Measurements from ENCODE around the gene ADH4.

DNA sequence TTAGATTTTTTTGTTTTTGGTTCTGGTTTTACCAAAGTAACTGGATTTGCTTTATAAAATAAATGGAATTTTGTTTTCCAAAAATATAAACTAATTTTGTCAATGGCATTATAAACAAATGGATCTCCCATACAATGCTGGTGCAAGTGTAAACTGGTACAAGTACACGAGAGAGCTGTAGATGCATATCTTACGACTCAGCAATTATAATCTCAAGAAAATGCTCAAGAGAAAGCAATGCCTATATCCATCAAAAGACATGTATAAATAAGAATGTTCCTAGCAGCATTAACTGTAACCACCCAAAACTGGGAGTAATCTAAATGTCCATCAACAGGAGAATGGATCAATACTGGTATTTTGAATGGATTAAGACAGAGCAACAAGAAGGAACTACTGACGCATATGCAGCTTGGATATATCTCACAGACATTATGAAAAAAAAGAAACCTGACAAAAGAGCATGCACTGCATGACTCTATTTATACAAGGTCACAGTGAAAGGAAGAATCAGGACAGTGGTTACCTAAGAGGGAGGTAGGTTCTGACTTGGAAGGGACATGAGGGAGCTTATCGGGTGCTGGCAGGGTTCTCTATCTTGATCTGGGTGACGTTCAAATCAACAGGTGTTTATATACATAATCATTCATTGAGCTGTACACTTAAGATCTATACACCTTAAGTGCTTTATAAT, 65.0 kb downstream of the ADH4 start:
- TF ChIP-seq, protein P1, sequence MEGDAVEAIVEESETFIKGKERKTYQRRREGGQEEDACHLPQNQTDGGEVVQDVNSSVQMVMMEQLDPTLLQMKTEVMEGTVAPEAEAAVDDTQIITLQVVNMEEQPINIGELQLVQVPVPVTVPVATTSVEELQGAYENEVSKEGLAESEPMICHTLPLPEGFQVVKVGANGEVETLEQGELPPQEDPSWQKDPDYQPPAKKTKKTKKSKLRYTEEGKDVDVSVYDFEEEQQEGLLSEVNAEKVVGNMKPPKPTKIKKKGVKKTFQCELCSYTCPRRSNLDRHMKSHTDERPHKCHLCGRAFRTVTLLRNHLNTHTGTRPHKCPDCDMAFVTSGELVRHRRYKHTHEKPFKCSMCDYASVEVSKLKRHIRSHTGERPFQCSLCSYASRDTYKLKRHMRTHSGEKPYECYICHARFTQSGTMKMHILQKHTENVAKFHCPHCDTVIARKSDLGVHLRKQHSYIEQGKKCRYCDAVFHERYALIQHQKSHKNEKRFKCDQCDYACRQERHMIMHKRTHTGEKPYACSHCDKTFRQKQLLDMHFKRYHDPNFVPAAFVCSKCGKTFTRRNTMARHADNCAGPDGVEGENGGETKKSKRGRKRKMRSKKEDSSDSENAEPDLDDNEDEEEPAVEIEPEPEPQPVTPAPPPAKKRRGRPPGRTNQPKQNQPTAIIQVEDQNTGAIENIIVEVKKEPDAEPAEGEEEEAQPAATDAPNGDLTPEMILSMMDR (IDR thresholded peaks at IDR 0.05), result no peak
- no peak for TF ChIP-seq POLR2A (IDR thresholded peaks at IDR 0.05)
